WI38 (cell line): ENCODE data around the gene SMIM5.

Experiments used
- H3K4me3 ChIP-seq: 2 replicates; pipeline ENCODE4 v1.5.1; 2011; ENCODE audit warnings: low read depth, mild to moderate bottlenecking, control low read depth, low read length
- CTCF ChIP-seq: IDR thresholded peaks from 2 replicates; pipeline ENCODE4 v1.5.1; 2012; ENCODE audit warnings: low read depth, mild to moderate bottlenecking, control low read depth, low read length

Gene SMIM5

GRCh38 chr17:75645501-75645888, 12.3 kb downstream of the SMIM5 start:
- H3K4me3 ChIP-seq, result no peak overlapping the region

GRCh38 chr17:75645889-75646637, 12.8 kb downstream of the SMIM5 start:
- no peak overlapping the region for H3K4me3 ChIP-seq
- no peak for TF ChIP-seq CTCF

More at GRCh38 chr17:75645501-75645888, 12.3 kb downstream of the SMIM5 start:
- no peak for TF ChIP-seq CTCF

GRCh38 chr17:75646638-75646992, 13.4 kb downstream of the SMIM5 start:
- TF ChIP-seq CTCF, result no peak
- no peak overlapping the region for H3K4me3 ChIP-seq

DNA sequence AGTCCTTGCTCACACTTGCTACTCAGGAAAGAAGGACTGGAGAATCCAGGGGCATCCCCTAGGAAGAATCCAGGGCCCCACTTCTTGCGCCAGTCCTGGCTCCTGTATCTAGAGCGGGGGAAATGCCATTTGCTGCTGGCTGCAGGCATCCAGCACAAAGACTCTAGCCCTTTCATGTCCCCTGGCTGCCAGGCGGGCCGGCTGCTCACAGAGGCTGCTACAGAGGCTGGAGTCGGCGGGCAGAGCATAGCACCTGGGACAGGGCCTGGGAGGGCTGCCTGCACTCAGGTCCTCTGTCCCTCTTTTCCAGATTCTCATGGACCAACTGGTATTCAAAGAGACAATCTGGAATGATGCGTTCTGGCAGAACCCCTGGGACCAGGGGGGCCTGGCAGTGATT, 13.8 kb downstream of the SMIM5 start:
- H3K4me3 ChIP-seq, result no peak overlapping the region
- no peak for TF ChIP-seq CTCF

GRCh38 chr17:75647921-75648320, 14.7 kb downstream of the SMIM5 start:
- no peak for TF ChIP-seq CTCF
- no peak overlapping the region for H3K4me3 ChIP-seq

DNA sequence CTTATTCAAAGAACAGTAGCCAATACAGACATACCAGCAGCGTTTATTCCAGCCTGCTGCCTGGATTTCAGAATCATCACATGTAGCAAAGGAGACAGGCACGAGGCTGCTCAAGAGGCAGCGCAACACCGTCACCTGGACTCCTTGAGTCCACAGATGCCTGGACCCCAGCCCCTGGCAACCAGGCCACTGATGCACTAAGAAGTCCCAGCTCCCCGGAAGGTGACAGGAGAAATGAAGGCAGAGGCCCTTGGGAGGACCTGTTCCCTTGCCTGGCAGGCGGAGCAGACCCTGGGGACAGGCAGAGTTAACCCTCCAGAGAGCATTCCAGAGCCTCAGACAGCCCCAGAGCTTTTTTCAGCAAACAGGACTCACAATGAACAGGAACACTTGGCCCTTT, 16.5 kb downstream of the SMIM5 start:
- no peak overlapping the region for H3K4me3 ChIP-seq
- TF ChIP-seq CTCF, result no peak

GRCh38 chr17:75650874-75651273, 17.6 kb downstream of the SMIM5 start:
- no peak overlapping the region for H3K4me3 ChIP-seq
- TF ChIP-seq CTCF, result no peak
